Gastroesophageal sphincter (tissue), 3 donors: ENCODE results near the gene NINL.

ENCODE experiments used
- EP300 ChIP-seq: sonication (generic); formaldehyde crosslinking; IDR thresholded peaks from one replicate; pipeline ENCODE4 v1.6.1; 2017; ENCODE audit warnings: antibody characterized with exemption, mild to moderate bottlenecking
- POLR2AphosphoS5 ChIP-seq: sonication (generic); formaldehyde crosslinking; IDR thresholded peaks from one replicate; pipeline ENCODE4 v1.6.1; 2017; ENCODE audit warnings: antibody characterized with exemption
- TF ChIP-seq, protein P1 (sequence below), 4 experiments: fragments of 200-600 bp in 2 of 4; fragments of 450-650 bp in 2 of 4; sonication (generic) in 1 of 4; IDR thresholded peaks; one replicate each; pipeline ENCODE4 v1.5.1; 2017 to 2019; ENCODE audit warnings: antibody characterized with exemption in 4 of 4, mild to moderate bottlenecking in 2 of 4, moderate library complexity in 2 of 4

DNA sequence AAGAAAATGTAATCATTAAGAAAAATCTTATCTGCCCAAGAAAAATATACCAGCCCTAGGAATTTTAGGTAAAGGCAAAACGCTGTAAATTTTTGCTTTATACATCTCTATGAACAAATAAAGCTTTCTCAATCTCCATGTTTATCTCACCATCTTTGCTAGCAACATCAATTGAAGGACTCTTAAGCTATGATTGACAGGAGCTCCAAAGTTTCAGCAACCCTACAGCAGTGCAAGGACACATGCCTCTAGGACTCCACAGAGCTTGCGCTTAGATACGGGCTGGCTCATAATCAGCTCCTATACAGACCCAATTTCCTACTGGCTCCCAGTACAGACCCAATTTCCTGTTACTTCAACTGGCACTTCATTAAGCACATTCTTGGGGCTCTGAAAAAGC is 34.2 kb upstream of the NINL start:
- TF ChIP-seq, protein P1, sequence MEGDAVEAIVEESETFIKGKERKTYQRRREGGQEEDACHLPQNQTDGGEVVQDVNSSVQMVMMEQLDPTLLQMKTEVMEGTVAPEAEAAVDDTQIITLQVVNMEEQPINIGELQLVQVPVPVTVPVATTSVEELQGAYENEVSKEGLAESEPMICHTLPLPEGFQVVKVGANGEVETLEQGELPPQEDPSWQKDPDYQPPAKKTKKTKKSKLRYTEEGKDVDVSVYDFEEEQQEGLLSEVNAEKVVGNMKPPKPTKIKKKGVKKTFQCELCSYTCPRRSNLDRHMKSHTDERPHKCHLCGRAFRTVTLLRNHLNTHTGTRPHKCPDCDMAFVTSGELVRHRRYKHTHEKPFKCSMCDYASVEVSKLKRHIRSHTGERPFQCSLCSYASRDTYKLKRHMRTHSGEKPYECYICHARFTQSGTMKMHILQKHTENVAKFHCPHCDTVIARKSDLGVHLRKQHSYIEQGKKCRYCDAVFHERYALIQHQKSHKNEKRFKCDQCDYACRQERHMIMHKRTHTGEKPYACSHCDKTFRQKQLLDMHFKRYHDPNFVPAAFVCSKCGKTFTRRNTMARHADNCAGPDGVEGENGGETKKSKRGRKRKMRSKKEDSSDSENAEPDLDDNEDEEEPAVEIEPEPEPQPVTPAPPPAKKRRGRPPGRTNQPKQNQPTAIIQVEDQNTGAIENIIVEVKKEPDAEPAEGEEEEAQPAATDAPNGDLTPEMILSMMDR (IDR thresholded peaks at IDR 0.05): no peak
- TF ChIP-seq EP300 (no peak), POLR2AphosphoS5 (no peak)
